ENCODE data around the gene RNF31. TPM values are rescaled to one million over a fixed set of nuclear protein-coding genes. Genes with fewer than 3 reads are reported as not detected.

The RNF31 gene
- total RNA-seq, 4 donors from 2014 or later: 56.7 to 258 (median 71.2) TPM

- H3K4me1 ChIP-seq: peaks cover 5 to 10% (median 9%) of the 10 kb centered on the region in 4 donors
- peaks cover 0 to 55% (median 27%) of the 10 kb centered on the region in 4 donors for H3K36me3 ChIP-seq
- no peak for DNase-seq
- H3K9me3 ChIP-seq: no peaks in the 10 kb centered on the region
- in situ Hi-C loops (cut with MboI; ENCODE audit: low pct_ligation_motif_present in 1 of 4, low pct_unique_long_range_greater_than_20kb in 1 of 4, low sequenced_read_pairs in 3 of 4) (no loop called here), intact Hi-C loops (cut with DNase I; ENCODE audit: low total_unique reads) (loop anchor here (10.0 kb wide), 1 partner anchor 52 kb away; no protein-coding TSS in a partner anchor)
- H3K4me3 ChIP-seq: no peak overlapping the region
- TF ChIP-seq POLR2AphosphoS5 (IDR thresholded peaks at IDR 0.05) (no peak), EP300 (IDR thresholded peaks at IDR 0.05; ENCODE audit: low read depth) (no peak), CTCF (IDR thresholded peaks at IDR 0.05) (no peak), POLR2A (IDR thresholded peaks at IDR 0.05) (no peak)
- H3K27ac ChIP-seq: no peak overlapping the region
- no peaks in the 10 kb centered on the region for H3K27me3 ChIP-seq
- 84 to 100% methylated on average over 1 of the region's 1 CpG for WGBS, 2 donors (ENCODE audit: low coverage in 1 of 2)
Observed at GRCh38 chr14:24156840-24157239, 9.5 kb downstream of the RNF31 start.

GRCh38 chr14:24157331-24157730, 10.0 kb downstream of the RNF31 start:
- H3K36me3 ChIP-seq: peaks cover 0 to 52% (median 25%) of the 10 kb centered on the region in 4 donors
- H3K27ac ChIP-seq: no peak overlapping the region
- H3K9me3 ChIP-seq: no peaks in the 10 kb centered on the region
- no peaks in the 10 kb centered on the region for H3K27me3 ChIP-seq
- no peak for DNase-seq
- intact Hi-C loops (cut with DNase I; ENCODE audit: low total_unique reads): loop anchor here (10.0 kb wide), 1 partner anchor 53 kb away; no protein-coding TSS in a partner anchor
- no peak overlapping the region for H3K4me3 ChIP-seq
- 92% methylated on average over 12 of the region's 12 CpGs; no CpG with 5 or more reads in 1 of the 2 donors for WGBS, 2 donors (ENCODE audit: low coverage in 1 of 2)
- peaks cover 8 to 15% (median 13%) of the 10 kb centered on the region in 4 donors for H3K4me1 ChIP-seq
- in situ Hi-C loops (cut with MboI; ENCODE audit: low pct_ligation_motif_present in 1 of 4, low pct_unique_long_range_greater_than_20kb in 1 of 4, low sequenced_read_pairs in 3 of 4): no loop called here
- no peak for TF ChIP-seq CTCF (IDR thresholded peaks at IDR 0.05)
- TF ChIP-seq POLR2AphosphoS5 (IDR thresholded peaks at IDR 0.05): no peak
- no peak for TF ChIP-seq POLR2A (IDR thresholded peaks at IDR 0.05)
- TF ChIP-seq EP300 (IDR thresholded peaks at IDR 0.05; ENCODE audit: low read depth): no peak

GRCh38 chr14:24159777-24160498, 12.6 kb downstream of the RNF31 start:
- H3K9me3 ChIP-seq: no peaks in the 10 kb centered on the region
- no peak for DNase-seq
- H3K4me1 ChIP-seq: peaks cover 22 to 32% (median 24%) of the 10 kb centered on the region in 4 donors
- H3K4me3 ChIP-seq: no peak overlapping the region
- intact Hi-C loops (cut with DNase I; ENCODE audit: low total_unique reads): loop anchor here (10.0 kb wide), 1 partner anchor 55 kb away; no protein-coding TSS in a partner anchor
- peak overlapping the region; percentile 91 to 95 (median 94) for H3K27ac ChIP-seq
- whole genome bisulfite sequencing, 2 donors (ENCODE audit: low coverage in 1 of 2): 90 to 100% methylated on average over 1 to 11 of the region's 11 CpGs
- H3K36me3 ChIP-seq: peaks cover 0 to 60% (median 26%) of the 10 kb centered on the region in 4 donors
- in situ Hi-C loops (cut with MboI; ENCODE audit: low pct_ligation_motif_present in 1 of 4, low pct_unique_long_range_greater_than_20kb in 1 of 4, low sequenced_read_pairs in 3 of 4): no loop called here
- no peak for TF ChIP-seq EP300 (IDR thresholded peaks at IDR 0.05; ENCODE audit: low read depth)
- no peaks in the 10 kb centered on the region for H3K27me3 ChIP-seq

GRCh38 chr14:24160499-24160849, 13.2 kb downstream of the RNF31 start:
- Histone ChIP-seq H3K27me3 (no peaks in the 10 kb centered on the region), H3K4me1 (peaks cover 22 to 32% (median 24%) of the 10 kb centered on the region in 4 donors), H3K9me3 (no peaks in the 10 kb centered on the region), H3K27ac (peak overlapping the region; percentile 91 to 95 (median 94)), H3K4me3 (no peak overlapping the region), H3K36me3 (peaks cover 0 to 58% (median 24%) of the 10 kb centered on the region in 4 donors)
- WGBS, 2 donors (ENCODE audit: low coverage in 1 of 2): 99% methylated on average over 4 of the region's 4 CpGs; no CpG with 5 or more reads in 1 of the 2 donors
- intact Hi-C loops (cut with DNase I; ENCODE audit: low total_unique reads): no loop called here
- TF ChIP-seq POLR2A (IDR thresholded peaks at IDR 0.05): no peak
- no peak for TF ChIP-seq CTCF (IDR thresholded peaks at IDR 0.05)
- TF ChIP-seq POLR2AphosphoS5 (IDR thresholded peaks at IDR 0.05): no peak
- no peak for TF ChIP-seq EP300 (IDR thresholded peaks at IDR 0.05; ENCODE audit: low read depth)
- DNase-seq: no peak
- in situ Hi-C loops (cut with MboI; ENCODE audit: low pct_ligation_motif_present in 1 of 4, low pct_unique_long_range_greater_than_20kb in 1 of 4, low sequenced_read_pairs in 3 of 4): no loop called here

Measured in transverse colon (tissue), 4 donors.